T-helper 1 cell treated with Interleukin-12 subunit alpha and Interleukin-12 subunit beta and Interleukin-4 antibody, amounts not matched to agents 30 ng/mL and 1 ng/mL, for 36 hours (primary cell): Measurements from ENCODE around the gene RFK. TPM values are rescaled to one million over a fixed set of nuclear protein-coding genes. Genes with fewer than 3 reads are reported as not detected.
"Not testable (repeated sequence)": the region's sequence is repeated elsewhere in the genome, so short reads cannot be mapped to it uniquely, and the experiment has no call there.

Experiments
- intact Hi-C: fragments of 100-400 bp; cut with micrococcal nuclease; formaldehyde crosslinking; loops from one replicate; pipeline ENCODE4 v1.15.1; 2024
- total RNA-seq: library from RNA; stranded (reverse); gene quantifications from 2 replicates; pipeline ENCODE4 v1.2.3, GENCODE V29; 2022

The RFK gene
- 18.0 and 19.9 TPM in 2 replicates for total RNA-seq

GRCh38 chr9:76394195-76394959 is at the start of gene RFK:
Gene RFK (minus strand): TSS chr9:76394426. CDS start chr9:76394171, 255 bp downstream.
- intact Hi-C loops, result loop anchor here (1.0 to 10.0 kb wide), 17 partner anchors 9 to 1902 kb away; partner anchors contain the start of genes C9orf40, CARNMT1, CEP78 and GCNT1

DNA sequence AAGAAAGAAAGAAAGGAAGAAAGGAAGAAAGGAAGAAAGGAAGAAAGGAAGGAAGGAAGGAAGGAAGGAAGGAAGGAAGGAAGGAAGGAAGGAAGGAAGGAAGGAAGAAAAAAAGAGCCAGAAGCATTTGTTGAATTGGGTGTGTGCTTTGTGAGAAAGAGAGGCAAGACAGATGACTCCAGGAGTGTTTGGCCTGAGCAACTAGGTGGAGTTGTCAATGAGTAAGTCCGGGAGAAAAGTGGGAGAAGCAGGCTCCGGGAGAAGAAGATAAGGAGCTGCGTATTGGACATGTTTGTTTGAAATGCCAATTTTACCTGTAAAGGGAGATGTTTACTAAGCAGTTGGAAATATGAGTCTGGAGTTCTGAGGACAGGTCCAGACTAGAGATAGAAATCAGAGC is 49.7 kb upstream of the RFK start:
- intact Hi-C loops, result no loop called here

- intact Hi-C loops, result no loop called here
Observed at GRCh38 chr9:76441551-76442322, 47.5 kb upstream of the RFK start.

- intact Hi-C loops, result loop anchor here (2.0 kb wide), 1 partner anchor 14 kb away; no protein-coding TSS in a partner anchor
Observed at GRCh38 chr9:76438841-76439588, 44.8 kb upstream of the RFK start.

GRCh38 chr9:76437017-76437699 is 42.9 kb upstream of the RFK start:
- intact Hi-C loops, result not testable (repeated sequence)

DNA sequence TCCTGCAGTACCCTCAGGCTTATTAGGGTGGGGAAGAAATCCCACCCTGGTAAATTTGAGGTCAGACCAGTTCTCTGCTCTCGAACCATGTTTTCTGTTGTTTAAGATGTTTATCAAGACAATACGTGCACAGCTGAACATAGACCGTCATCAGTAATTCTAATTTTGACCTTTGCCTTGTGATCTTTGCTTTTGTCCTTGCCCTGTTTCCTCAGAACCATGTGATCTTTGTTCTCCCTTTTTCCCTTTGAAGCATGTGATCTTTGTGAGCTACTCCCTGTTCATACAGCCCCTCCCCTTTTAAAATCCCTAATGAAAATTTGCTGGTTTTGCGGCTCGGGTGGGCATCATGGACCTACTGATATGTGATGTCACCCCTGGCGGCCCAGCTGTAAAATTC is 40.7 kb upstream of the RFK start:
- intact Hi-C loops, result not testable (repeated sequence)

DNA sequence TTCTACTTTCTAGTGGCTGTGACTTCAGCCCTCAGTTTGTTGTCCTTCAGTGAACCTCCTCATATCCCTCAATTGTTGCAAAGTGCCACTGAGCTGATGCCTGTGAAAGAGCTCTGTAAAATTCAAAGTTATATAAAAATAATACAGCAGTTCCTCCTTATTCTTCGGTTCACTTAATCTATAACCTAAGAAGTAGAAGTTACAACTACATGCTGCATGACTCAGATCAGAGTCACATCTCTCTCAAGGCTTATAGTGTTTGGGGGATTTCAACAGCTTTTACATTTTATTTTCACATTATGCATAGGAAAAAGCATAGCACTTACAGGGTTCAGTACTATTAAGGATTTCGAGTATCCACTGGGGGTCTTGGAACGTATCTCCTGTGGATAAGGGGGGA is 39.6 kb upstream of the RFK start:
- intact Hi-C loops, result no loop called here

DNA sequence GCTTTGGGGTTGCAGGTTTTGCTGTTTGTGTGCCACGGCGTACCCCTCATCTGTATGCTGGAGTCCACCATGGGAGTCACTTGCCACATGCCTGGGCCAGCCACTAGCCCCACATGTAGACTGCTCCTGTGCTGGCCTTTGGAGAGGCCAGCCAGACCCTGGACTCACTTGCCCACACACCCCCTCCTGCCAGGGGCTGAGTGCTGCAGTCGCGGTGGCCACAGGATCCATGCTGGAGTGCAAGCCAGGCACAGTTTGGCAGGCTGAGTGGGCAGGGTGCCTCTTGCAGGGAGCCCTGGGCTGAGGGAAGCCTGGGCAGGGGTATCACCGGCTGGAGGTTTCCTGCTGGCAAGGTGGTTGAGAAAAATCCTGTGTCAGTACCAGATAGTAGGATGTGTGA is 39.2 kb upstream of the RFK start:
- intact Hi-C loops, result no loop called here

- intact Hi-C loops, result no loop called here
Observed at GRCh38 chr9:76431601-76432000, 37.4 kb upstream of the RFK start.

- intact Hi-C loops, result no loop called here
Observed at GRCh38 chr9:76426807-76427419, 32.7 kb upstream of the RFK start.

DNA sequence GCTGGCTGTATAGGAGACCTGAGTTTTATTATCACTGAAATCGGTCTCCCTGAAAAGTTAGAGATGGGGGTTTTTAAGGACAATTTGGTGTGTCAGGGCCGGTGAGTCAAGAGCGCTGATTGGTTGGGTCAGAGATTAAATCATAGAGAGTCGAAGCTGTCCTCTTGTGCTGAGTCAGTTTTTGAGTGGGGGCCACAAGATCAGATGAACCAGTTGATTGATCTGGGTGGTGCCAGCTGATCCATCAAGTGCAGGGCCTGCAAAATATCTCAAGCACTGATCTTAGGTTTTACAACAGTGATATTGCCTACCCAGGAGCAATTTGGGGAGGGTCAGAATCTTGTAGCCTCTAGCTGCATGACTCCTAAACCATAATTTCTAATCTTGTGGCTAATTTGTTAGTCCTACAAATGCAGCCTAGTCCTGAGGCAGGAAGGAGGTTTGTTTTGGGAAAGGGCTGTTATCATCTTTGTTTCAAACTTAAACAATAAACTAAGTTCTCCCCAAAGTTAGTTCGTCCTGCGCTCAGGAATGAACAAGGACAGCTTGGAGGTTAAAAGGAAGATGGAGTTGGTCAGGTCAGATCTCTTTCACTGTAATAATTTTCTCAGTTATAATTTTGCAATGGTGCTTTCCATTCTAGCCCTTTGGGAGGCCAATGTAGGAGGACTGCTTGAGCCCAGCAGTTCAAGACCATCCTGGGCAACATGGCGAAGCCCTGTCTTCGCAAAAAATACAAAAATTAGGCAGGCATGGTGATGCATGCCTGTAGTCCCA is 31.6 kb upstream of the RFK start:
- intact Hi-C loops, result loop anchor here (2.0 kb wide), 1 partner anchor 13 kb away; no protein-coding TSS in a partner anchor

GRCh38 chr9:76424491-76424890 is 30.3 kb upstream of the RFK start:
- intact Hi-C loops, result loop anchor here (2.0 kb wide), 1 partner anchor 14 kb away; no protein-coding TSS in a partner anchor

DNA sequence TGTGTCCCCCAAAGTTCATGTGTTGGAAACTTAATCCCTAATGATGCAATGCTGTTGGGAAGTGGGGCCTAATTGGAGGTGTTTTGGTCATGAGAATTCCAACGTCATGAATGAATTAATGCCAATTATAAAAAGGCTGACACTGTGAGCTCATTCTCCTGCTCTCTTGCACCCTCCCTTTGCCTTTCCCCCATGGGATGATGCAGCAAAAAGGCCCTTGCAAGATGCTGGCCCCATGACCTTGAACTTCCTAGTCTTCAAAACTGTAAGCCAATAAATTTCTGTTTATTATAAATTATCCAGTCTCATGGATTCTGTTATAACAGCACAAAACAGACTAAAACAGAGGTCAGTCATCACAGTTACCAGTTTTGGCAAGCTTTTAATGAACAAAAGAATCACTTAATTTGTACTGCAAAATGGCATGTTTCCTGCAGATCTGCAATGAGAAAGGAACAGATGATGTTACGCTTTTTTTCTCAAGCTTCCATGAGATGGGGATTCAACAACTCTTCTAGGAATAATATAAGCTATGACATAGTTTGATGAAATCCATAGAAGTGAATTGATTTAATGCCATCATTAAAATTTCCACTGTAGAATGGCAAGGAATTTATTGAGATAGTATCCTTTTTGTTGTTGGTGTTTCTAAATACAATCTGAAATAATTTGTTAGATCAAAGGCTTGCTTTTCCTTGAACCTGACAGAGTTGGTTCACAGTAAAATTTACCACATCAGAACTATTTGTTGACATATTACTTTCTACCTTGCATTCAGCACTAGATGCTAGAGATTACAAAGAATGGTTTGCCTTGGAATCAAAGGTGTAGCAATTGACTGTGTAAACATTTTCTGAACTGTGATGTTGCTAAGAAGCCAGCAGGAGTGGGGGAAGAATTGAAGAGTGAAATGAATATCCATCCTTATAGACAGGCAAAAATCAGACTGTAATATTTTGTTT is 29.3 kb upstream of the RFK start:
- intact Hi-C loops, result loop anchor here (2.0 kb wide), 1 partner anchor 15 kb away; no protein-coding TSS in a partner anchor

DNA sequence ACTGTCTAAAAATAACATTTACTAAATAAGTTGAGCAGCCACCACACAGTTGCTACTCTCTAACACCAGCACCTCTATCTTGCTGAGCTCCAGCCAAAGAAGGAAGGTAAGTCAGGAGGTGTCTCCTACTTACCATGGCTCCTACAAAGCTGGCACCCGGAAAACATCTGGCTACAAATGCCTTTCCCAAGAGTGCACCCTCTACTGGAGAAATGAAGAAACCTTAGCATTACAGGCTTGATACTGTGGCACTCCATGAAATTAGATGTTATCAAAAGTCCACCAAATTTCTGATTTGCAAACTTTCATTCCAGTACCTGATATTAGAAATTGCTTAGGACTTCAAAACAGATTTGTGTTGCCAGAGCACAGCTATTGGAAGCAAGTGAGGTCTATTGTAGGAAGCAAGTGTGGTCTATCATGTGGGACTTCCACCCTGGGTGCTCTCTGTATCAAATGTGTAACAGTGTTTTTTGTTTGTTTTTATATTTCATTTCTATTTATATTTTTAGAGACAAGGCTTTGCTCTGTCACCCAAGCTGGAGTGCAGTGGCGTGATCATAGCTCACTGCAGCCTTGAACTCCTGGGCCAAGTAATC is 25.7 kb upstream of the RFK start:
- intact Hi-C loops, result no loop called here

DNA sequence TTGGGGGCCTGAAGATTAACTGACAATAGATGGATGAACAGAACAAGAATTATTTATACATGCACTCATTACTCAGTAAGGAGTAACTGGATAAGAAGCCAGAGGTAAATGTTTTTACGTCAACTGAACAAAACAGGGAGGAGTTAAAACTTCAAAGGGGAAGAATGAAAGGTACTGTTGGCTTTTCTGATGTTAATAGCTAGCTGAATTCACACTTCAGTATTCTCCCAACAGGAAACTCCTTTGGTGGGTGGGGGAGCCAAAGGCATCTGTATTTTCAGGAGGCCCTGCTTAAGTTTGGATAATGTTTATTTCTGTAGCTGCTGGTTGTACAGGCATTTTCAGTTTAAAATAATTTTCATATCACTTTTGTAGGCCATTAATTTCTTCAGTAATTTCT is 23.2 kb upstream of the RFK start:
- intact Hi-C loops, result no loop called here

- intact Hi-C loops, result no loop called here
Observed at GRCh38 chr9:76415731-76416130, 21.5 kb upstream of the RFK start.

DNA sequence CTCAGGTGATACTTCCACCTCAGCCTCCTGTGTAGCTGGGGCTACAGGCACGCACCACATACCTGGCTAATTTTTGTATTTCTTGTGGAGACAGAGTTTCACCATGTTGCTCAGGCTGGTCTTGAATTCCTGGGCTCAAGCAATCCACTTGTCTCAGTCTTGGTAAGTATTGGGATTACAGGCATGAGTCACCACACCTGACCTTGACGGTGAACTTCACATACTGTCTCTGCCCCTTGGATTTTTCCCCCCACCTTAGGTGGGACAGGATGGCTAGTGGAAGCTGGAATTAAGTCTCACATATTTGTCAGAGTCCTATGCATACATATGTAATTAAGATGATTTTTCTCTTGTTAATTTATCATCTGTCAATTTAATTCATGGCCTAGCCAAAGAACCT is 20.9 kb upstream of the RFK start:
- intact Hi-C loops, result no loop called here

DNA sequence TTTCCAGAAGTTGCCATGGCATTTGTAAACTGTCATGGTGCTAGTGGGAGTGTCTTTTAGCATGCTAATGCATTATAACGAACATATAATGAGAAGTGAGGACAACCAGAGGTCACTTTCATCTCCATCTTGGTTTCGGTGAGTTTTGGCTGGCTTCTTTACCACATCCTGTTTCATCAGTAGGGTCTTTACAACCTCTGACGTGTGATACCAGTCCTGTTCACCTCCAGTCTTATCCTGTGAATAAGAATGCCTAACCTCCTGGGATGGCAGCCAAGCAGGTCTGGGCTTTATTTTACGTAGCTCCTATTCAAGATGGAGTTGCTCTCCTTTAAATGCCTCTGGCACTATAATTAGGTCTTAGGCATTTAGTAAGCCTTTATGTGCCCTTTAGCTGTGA is 20.4 kb upstream of the RFK start:
- intact Hi-C loops, result no loop called here
